Body of pancreas (tissue), 4 donors: ENCODE data around the gene PUM2.

ENCODE experiments used
- POLR2A ChIP-seq, 3 donors: fragments of 450-650 bp; IDR thresholded peaks; one replicate each; pipeline ENCODE4 v1.6.1; 2016; ENCODE audit warnings: antibody characterized with exemption in 3 of 3, mild to moderate bottlenecking in 2 of 3
- TF ChIP-seq, protein P1 (sequence below), 7 experiments: fragments of 450-650 bp in 4 of 7; fragments of 200-600 bp in 3 of 7; sonication (generic) in 3 of 7; IDR thresholded peaks; one replicate each; pipeline ENCODE4 v1.5.1; 2016 to 2019; ENCODE audit warnings: antibody characterized with exemption in 7 of 7

DNA sequence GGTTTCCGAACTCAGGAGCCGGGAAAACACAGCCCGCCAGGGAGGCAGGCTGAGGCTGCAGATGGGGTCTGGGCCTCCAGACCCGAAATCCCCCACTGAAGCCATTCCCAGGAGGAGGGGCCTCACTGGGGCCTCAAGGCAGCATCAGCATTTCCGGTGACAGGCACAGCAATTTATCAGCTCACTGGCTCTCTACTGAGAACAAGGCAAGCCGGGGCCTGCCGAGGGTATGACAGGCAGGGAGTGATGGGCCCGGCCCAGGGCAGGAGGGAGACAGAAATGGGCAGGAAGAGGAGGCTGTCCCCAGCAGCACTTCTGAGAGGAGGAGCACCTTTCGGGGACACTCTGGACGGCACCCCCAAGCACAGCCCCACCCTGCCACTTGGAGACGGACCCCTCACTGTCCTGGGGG is 138.2 kb downstream of the PUM2 start:
- TF ChIP-seq, protein P1, sequence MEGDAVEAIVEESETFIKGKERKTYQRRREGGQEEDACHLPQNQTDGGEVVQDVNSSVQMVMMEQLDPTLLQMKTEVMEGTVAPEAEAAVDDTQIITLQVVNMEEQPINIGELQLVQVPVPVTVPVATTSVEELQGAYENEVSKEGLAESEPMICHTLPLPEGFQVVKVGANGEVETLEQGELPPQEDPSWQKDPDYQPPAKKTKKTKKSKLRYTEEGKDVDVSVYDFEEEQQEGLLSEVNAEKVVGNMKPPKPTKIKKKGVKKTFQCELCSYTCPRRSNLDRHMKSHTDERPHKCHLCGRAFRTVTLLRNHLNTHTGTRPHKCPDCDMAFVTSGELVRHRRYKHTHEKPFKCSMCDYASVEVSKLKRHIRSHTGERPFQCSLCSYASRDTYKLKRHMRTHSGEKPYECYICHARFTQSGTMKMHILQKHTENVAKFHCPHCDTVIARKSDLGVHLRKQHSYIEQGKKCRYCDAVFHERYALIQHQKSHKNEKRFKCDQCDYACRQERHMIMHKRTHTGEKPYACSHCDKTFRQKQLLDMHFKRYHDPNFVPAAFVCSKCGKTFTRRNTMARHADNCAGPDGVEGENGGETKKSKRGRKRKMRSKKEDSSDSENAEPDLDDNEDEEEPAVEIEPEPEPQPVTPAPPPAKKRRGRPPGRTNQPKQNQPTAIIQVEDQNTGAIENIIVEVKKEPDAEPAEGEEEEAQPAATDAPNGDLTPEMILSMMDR (IDR thresholded peaks at IDR 0.05): no peak
- TF ChIP-seq POLR2A (IDR thresholded peaks at IDR 0.05): no peak
